Right cardiac atrium (tissue), 5 donors: Measurements from ENCODE around the gene KRTAP4-16. TPM values are rescaled to one million over a fixed set of nuclear protein-coding genes. Genes with fewer than 3 reads are reported as not detected.
"Not testable (repeated sequence)": the region's sequence is repeated elsewhere in the genome, so short reads cannot be mapped to it uniquely, and the experiment has no call there.

Experiments
- ATAC-seq, 2 donors: fragments of 200-7000 bp; cut with Tn5 transposase; one replicate each; pipeline versions ENCODE4 v1.8.0 to v1.9.1; 2020; ENCODE audit warnings: moderate library complexity in 2 of 2, mild to moderate bottlenecking in 1 of 2
- DNase-seq, 3 donors: peaks; one replicate each; pipeline ENCODE4 v3.0.0-alpha.2; 2020
- H3K27ac ChIP-seq: one replicate; pipeline ENCODE4 v1.5.1; 2013; ENCODE audit warnings: mild to moderate bottlenecking, low read length, control low read depth, moderate library complexity
- H3K27me3 ChIP-seq: one replicate; pipeline ENCODE4 v1.6.1; 2013; ENCODE audit not compliant: control insufficient read depth, insufficient read depth
- H3K4me1 ChIP-seq: one replicate; pipeline ENCODE4 v1.6.1; 2013; ENCODE audit warnings: low read length; ENCODE audit not compliant: control insufficient read depth, insufficient read depth
- H3K4me3 ChIP-seq: one replicate; pipeline ENCODE4 v1.5.1; 2013; ENCODE audit warnings: low read length, control low read depth
- H3K9me3 ChIP-seq: one replicate; pipeline ENCODE4 v1.6.1; 2013; ENCODE audit warnings: low read length; ENCODE audit not compliant: control insufficient read depth
- WGBS: extraction: QIAGEN DNeasy Blood & Tissue Kit; methylation state at CpG from one replicate; pipeline ENCODE4 v1.1.7; 2013; 5-methylcytosine and 5-hydroxymethylcytosine counted together
- intact Hi-C, 4 donors: fragments of 100-400 bp; cut with DNase I; formaldehyde crosslinking; loops; one replicate each; pipeline versions ENCODE4 v1.11.0 to v1.14.0; 2022 to 2023
- polyA plus RNA-seq: library from polyadenylated mRNA; stranded (reverse); fragments of 200-250 nt; gene quantifications from one replicate; pipeline ENCODE4 v1.2.3, GENCODE V29; 2013
- total RNA-seq, 4 donors: library from RNA; stranded (reverse); fragmentation: NEBNext Ultra II Directional; extraction: Animal tissue kit (Norgen Biotek cat#: 25700); gene quantifications; one replicate each; pipeline ENCODE4 v1.2.1, GENCODE V29; 2021
- donor health status: healthy with polysubstance abuse.
- donor health status: DM: no; HTN: yes; CAD: no.
- donor health status: DM: no; HTN: no; CAD: no.
- donor health status: DM: no; HTN: yes; CAD: no; lungs with severe emphysema.
- donor health status: DM: yes; HTN: yes; CAD: no.

Gene KRTAP4-16
- total and polyA plus RNA-seq, 5 donors = not detected

DNA sequence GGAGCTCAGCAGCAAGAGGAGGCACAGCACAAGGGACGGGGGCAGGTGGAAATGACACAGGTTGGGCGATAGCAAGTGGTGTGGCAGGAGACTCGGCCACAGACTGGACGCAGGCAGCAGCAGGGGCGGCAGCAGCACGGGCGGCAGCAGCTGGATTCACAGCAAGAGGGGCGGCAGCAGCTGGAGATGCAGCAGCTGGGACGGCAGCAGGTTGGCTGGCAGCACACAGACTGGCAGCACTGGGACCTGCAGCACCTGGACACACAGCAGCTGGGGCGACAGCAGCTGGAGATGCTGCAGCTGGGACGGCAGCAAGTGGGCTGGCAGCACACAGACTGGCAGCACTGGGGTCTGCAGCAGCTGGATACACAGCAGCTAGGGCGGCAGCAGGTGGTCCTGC lies 37.9 kb upstream of the KRTAP4-16 start:
- intact Hi-C loops, H3K9me3 ChIP-seq, DNase-seq, H3K27ac ChIP-seq, H3K4me1 ChIP-seq, H3K27me3 ChIP-seq, H3K4me3 ChIP-seq, ATAC-seq: not testable (repeated sequence)
- WGBS = 86% methylated on average over 12 of the region's 12 CpGs

DNA sequence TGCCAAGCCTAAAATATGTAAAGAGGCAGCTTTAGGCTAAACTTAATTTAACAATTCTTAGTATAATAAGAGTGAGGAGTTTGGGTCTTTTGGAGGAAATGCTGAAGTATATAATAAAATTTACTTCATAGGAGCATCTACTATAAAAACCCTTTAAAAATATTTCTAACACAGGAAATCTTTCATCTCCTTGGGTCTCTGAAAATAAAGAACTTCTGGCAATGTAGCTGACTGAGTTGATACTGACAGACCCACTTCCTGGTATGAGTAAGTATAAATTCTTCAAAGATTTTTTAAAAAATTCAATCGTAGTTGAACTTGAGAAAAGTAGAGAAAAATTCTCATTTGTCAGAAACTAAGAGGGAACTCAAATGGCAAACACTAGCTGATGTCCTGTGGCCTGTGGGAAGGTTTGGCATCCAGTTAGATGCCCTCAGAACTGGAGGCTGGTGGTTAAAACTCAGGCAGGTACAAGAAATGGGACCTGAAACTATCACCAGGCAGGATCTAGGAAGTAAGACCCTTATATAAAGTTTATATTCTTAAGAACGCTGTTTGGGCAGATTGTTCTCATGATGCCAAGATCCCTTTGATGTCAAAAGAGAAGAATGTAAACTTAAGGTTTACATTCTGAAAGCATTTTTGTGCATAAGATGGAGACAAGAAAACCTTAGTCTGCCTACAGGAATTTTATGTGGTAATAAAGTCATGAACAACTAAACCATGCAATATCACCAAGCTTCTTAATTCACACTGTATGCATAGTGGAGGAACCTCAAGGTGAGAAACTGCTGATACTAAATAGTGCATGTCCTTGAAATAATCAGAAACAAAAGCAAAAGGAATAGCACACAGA lies 32.1 kb upstream of the KRTAP4-16 start:
- Histone ChIP-seq H3K4me3 (no peak overlapping the region), H3K4me1 (no peaks in the 10 kb centered on the region), H3K27me3 (no peaks in the 10 kb centered on the region), H3K9me3 (no peaks in the 10 kb centered on the region), H3K27ac (no peak overlapping the region)
- no peak for DNase-seq
- intact Hi-C loops = no loop called here
- 62% methylated on average over 2 of the region's 2 CpGs for WGBS
- ATAC-seq = no peak

DNA sequence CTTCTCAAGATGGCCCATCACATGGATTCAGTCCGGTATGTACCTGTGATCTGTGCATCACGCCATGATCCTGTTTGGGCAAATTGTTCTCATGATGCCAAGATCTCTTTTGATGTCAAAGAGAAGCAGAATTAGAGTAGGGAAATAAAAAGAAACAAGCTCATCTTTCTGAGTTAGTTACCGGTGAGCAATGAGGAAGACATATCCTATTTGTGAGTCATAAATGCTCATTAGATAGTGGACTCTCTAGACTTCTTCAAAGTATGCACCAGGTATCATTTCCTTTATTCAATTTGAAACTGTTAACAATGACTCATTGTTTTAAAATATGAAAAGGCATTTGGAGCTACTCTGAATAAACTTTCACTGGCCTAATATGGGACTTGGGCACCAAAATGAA lies 30.0 kb upstream of the KRTAP4-16 start:
- no peaks in the 10 kb centered on the region for H3K4me1 ChIP-seq
- no peak overlapping the region for H3K4me3 ChIP-seq
- ATAC-seq (no peak), DNase-seq (no peak)
- no peaks in the 10 kb centered on the region for H3K27me3 ChIP-seq
- intact Hi-C loops = no loop called here
- 82% methylated on average over 3 of the region's 3 CpGs for WGBS
- no peak overlapping the region for H3K27ac ChIP-seq
- no peaks in the 10 kb centered on the region for H3K9me3 ChIP-seq

DNA sequence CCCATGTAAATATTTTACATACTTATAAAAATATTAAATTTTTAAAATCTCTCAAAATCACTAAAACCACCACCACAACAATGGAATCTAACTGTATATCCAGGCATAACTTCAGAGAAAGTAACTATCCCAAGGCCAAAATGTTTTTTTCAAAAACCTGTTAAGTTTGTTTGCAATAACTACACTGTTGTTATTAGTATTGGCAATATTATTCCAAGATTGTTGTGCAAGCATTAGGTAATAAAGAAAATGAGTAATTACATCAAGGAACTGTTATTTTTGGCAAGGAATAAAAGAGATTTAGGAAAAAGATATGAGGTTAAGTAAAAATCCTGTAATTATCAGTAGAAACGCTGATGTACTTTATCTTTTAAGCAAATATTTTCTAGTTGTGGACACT lies 25.4 kb upstream of the KRTAP4-16 start:
- DNase-seq (no peak), ATAC-seq (no peak)
- Histone ChIP-seq H3K4me3 (no peak overlapping the region), H3K9me3 (no peaks in the 10 kb centered on the region), H3K4me1 (no peaks in the 10 kb centered on the region), H3K27me3 (no peaks in the 10 kb centered on the region), H3K27ac (no peak overlapping the region)
- intact Hi-C loops = no loop called here
- WGBS = 54% methylated on average over 1 of the region's 1 CpG

DNA sequence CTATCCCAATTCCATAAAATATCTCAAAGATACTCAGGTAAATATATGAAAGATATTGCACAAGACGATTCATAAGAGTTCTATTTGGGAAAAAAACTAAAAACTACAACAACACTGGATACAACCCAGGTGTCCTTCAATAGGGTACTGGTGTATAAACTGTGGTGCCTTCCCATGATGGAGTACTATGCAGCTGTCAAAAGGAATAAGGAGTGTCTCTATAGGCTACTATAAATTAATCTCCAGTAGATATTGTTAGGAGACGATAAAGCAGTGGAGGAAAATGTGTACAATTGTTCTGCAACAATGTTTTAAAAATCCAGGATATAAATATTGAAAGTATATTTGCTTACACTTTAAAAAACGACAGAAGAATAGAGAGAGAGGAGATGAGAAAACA lies 24.4 kb upstream of the KRTAP4-16 start:
- ATAC-seq (no peak), DNase-seq (no peak)
- intact Hi-C loops = no loop called here
- no peaks in the 10 kb centered on the region for H3K9me3 ChIP-seq
- H3K27ac ChIP-seq = no peak overlapping the region
- no peak overlapping the region for H3K4me3 ChIP-seq
- no peaks in the 10 kb centered on the region for H3K27me3 ChIP-seq
- 83% methylated on average over 3 of the region's 3 CpGs for WGBS
- no peaks in the 10 kb centered on the region for H3K4me1 ChIP-seq

DNA sequence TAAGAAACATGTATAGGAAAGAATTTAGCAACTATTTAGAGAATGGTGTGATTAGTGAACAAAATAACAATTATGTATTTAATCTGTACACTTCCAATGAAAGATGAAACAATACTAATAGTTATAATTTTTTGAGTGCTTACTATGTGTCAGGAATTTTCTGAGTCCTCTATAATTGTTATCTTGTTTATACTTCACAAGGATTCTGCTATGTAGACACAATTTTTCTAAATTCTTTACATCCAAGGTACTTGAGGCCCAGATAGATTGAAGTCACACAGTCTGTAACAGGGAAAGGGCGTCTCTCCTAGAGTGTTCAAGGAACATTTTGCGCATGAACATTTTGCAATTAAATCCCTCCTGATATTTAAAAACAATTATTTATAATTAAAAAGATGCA lies 23.1 kb upstream of the KRTAP4-16 start:
- Histone ChIP-seq H3K4me1 (no peaks in the 10 kb centered on the region), H3K9me3 (no peaks in the 10 kb centered on the region), H3K27ac (no peak overlapping the region), H3K27me3 (no peaks in the 10 kb centered on the region), H3K4me3 (no peak overlapping the region)
- intact Hi-C loops = no loop called here
- ATAC-seq (no peak), DNase-seq (no peak)
- WGBS = 93% methylated on average over 2 of the region's 2 CpGs

DNA sequence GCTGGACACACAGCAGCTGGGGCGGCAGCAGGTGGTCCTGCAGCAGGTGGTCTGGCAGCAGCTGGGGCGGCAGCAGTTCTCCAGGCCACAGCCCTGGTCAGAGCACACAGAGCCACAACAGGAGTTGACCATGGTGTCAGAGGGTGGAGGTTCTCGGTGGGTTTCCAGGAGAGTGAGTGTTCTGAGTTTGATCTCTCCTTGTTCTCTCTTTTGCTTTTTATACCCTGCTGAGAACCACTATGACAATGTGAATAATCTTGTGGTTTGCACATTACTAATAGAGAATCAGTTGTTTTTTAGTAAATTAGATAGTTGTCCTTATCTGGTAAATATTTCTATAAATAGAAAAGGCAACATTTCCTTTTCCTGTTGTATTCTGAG lies 22.0 kb upstream of the KRTAP4-16 start, which contains the start of gene KRTAP4-12:
TSS of gene KRTAP4-12 (minus strand) at position 192 of the 381 bp plus-strand sequence. CDS start at position 132, 60 bp downstream.
- H3K27ac ChIP-seq, H3K4me1 ChIP-seq, H3K27me3 ChIP-seq, ATAC-seq, intact Hi-C loops, DNase-seq, H3K9me3 ChIP-seq, H3K4me3 ChIP-seq: not testable (repeated sequence)
- 63% methylated on average over 3 of the region's 3 CpGs for WGBS

DNA sequence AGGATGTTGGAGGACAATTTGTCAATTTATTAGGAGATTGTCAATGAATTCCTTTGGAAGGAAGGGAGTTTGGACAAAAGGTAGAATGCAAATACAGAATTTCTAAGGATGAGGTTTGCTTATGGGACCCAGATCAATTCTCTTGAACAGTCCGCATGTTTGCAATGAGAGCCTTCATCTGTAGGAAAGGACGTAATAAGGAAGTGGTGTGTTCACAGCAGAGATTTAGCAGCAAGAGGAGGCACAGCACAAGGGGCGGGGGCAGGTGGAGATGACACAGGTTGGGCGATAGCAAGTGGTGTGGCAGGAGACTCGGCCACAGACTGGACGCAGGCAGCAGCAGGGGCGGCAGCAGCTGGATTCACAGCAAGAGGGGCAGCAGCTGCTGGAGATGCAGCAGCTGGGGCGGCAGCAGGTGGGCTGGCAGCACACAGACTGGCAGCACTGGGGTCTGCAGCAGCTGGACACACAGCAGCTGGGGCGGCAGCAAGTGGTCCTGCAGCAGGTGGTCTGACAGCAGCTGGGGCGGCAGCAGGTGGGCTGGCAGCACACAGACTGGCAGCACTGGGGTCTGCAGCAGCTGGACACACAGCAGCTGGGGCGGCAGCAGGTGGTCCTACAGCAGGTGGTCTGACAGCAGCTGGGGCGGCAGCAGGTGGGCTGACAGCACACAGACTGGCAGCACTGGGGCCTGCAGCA lies 21.4 kb upstream of the KRTAP4-16 start:
- H3K9me3 ChIP-seq, H3K27me3 ChIP-seq, intact Hi-C loops, ATAC-seq, H3K27ac ChIP-seq, DNase-seq, H3K4me3 ChIP-seq, H3K4me1 ChIP-seq: not testable (repeated sequence)
- 69% methylated on average over 12 of the region's 12 CpGs for WGBS

DNA sequence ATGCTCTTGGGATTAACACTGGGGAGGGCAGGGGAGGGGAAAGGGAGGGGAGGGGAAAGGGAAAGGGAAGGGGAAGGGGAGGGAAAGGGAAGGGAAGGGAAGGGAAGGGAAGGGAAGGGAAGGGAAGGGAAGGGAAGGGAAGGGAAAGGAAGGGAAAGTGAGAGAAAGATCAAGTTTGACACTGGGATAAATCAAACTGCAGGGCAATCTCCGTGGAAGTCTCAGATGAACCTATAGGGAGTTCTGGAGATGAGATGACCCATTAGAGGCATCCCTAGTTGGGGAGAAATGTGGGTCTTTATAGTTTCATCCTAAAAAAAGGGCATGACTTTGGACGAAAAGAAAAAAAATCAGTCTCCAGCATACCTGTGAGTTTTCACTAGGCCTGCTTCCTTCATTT lies 19.7 kb upstream of the KRTAP4-16 start:
- no peak for DNase-seq
- H3K9me3 ChIP-seq = no peaks in the 10 kb centered on the region
- ATAC-seq = no peak
- no peaks in the 10 kb centered on the region for H3K4me1 ChIP-seq
- H3K27ac ChIP-seq = no peak overlapping the region
- intact Hi-C loops = no loop called here
- no peak overlapping the region for H3K4me3 ChIP-seq
- no peaks in the 10 kb centered on the region for H3K27me3 ChIP-seq
- 85% methylated on average over 2 of the region's 2 CpGs for WGBS

DNA sequence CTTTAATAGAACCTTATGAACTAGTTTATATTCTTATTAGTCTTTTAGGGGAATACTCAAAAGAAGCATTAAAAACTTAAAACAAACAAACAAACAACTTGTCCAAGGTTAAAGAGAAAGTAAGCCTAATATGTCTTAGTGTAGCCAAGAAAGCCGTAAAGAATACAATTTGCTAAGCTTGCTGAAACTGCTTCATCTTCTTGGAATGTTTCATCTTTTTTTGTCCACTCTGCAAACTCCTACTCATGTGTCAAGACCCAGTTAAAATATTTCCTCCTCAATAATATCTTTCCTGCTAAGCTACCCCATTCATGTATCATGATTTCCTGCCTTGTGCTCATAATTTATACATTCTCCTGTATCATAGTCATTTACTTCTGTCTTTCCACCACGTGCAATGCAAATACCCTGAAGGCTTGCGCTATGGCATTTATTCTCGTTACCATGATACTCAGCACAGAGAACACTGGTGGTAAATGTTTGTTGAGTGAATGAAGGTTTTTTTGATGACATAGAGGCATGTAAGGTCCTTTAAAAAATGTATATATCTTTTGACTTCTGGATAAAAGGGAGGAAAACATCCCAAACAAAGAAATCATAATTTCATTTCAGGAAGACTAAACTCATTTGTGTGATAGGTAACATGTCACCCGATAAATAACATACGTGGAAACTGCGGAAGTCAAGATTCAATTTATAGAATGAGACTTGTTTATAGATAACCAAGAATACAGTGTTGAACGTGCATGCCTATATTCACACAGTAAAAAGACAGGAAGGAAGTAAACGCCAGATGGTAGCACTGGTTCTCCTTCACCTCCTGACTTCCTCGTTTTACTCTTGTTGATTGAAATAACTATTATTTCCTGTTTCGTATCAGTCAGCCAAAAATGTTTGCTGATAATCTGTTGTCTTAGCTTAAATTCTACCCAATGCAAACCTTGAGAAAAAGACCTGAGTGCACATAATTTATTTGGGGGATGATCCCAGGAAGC lies 18.0 kb upstream of the KRTAP4-16 start:
- intact Hi-C loops, H3K27ac ChIP-seq, H3K4me3 ChIP-seq, DNase-seq, H3K27me3 ChIP-seq, H3K4me1 ChIP-seq, ATAC-seq, H3K9me3 ChIP-seq: not testable (repeated sequence)
- 54% methylated on average over 11 of the region's 11 CpGs for WGBS
